RWPE1 (cell line): ENCODE results near the gene ZNF48.

Experiments
- CTCF ChIA-PET: fragments of 350-600 bp; sonication (Branson Sonifier 250); formaldehyde crosslinking; extraction: SDS; loops from one replicate; lab custom pipeline; 2021; lab: Yijun Ruan, JAX
- POLR2A ChIA-PET: fragments of 400-600 bp; formaldehyde crosslinking; extraction: SDS; loops from one replicate; lab custom pipeline; 2020; ENCODE audit warnings: antibody characterized with exemption; ENCODE audit not compliant: low non-redundant PET; lab: Yijun Ruan, JAX
- DNase-seq: peaks from one replicate; pipeline ENCODE4 v3.0.0; 2012; ENCODE audit warnings: low spot score
- H3K27ac ChIP-seq: fragments of 450-650 bp; 2 replicates; pipeline ENCODE4 v1.5.1; 2017
- CTCF ChIP-seq: fragments of 450-650 bp; conservative IDR thresholded peaks from 2 replicates; pipeline ENCODE4 v1.5.1; 2017; ENCODE audit warnings: low read depth, mild to moderate bottlenecking

Gene ZNF48

GRCh38 chr16:30376461-30376902 is 18.7 kb upstream of the ZNF48 start:
- peak overlapping the region; percentile 99 for H3K27ac ChIP-seq
- CTCF ChIA-PET, result interaction anchor here (0.6 kb wide), 2 partner anchors 16 to 19 kb away, joined by 3 read pairs; partner anchors contain the start of gene ZNF48
- no peak for DNase-seq
- no peak for TF ChIP-seq CTCF
- POLR2A ChIA-PET, result no interaction called here

GRCh38 chr16:30377050-30377811 is 18.0 kb upstream of the ZNF48 start:
- peak overlapping the region; percentile 99 for H3K27ac ChIP-seq
- DNase-seq, result no peak
- ChIA-PET POLR2A (no interaction called here), CTCF (no interaction called here)
- TF ChIP-seq CTCF, result no peak

- TF ChIP-seq CTCF, result no peak
- H3K27ac ChIP-seq, result peak overlapping the region; percentile 99
- CTCF ChIA-PET, result interaction anchor here (0.7 to 1.5 kb wide), 6 partner anchors 8 to 32 kb away, joined by 3 to 5 read pairs (median 4); partner anchors contain the start of gene ZNF48
- DNase-seq, result peak; percentile 80
- POLR2A ChIA-PET, result interaction anchor here (0.5 to 1.0 kb wide), 3 partner anchors 18 to 423 kb away, joined by 3 to 5 read pairs (median 5); partner anchors contain the start of gene ZNF48
Measured at GRCh38 chr16:30377812-30378235, 17.4 kb upstream of the ZNF48 start.

GRCh38 chr16:30378236-30379157 is 16.7 kb upstream of the ZNF48 start:
- ChIA-PET CTCF (interaction anchor here (0.7 to 1.5 kb wide), 6 partner anchors 9 to 31 kb away, joined by 3 to 5 read pairs (median 4); partner anchors contain the start of gene ZNF48), POLR2A (interaction anchor here (0.5 to 1.0 kb wide), 5 partner anchors 17 to 422 kb away, joined by 3 to 6 read pairs (median 5); partner anchors contain the start of gene ZNF48)
- peak; percentile 98 for DNase-seq
- peak overlapping the region; percentile 99 for H3K27ac ChIP-seq
- no peak for TF ChIP-seq CTCF

GRCh38 chr16:30379158-30379783 is 15.9 kb upstream of the ZNF48 start:
- peak overlapping the region; percentile 99 for H3K27ac ChIP-seq
- CTCF ChIA-PET, result interaction anchor here (1.1 to 1.5 kb wide), 2 partner anchors 10 to 16 kb away, joined by 3 to 4 read pairs; partner anchors contain the start of gene ZNF48
- no peak for DNase-seq
- TF ChIP-seq CTCF, result no peak
- POLR2A ChIA-PET, result interaction anchor here (0.6 to 0.7 kb wide), 2 partner anchors 19 to 156 kb away, joined by 3 to 6 read pairs; no protein-coding TSS in a partner anchor
